Activated T-cell treated with anti-CD3 and anti-CD28 coated beads, Interleukin-2, amount 50 U/mL, for 24 hours (primary cell): ENCODE results near the gene GASK1A.

Source experiments
- DNase-seq: peaks from one replicate; pipeline ENCODE4 v3.0.0-alpha.2; 2020
- H3K27ac Mint-ChIP-seq: 2 replicates; pipeline ENCODE4 v1.8.0; 2020; ENCODE audit warnings: mild to moderate bottlenecking, mixed read lengths
- H3K27me3 Mint-ChIP-seq: 2 replicates; pipeline ENCODE4 v1.8.0; 2020; ENCODE audit warnings: mixed read lengths
- H3K36me3 Mint-ChIP-seq: 2 replicates; pipeline ENCODE4 v1.8.0; 2020; ENCODE audit warnings: low read depth, mixed read lengths
- H3K4me1 Mint-ChIP-seq: 2 replicates; pipeline ENCODE4 v1.8.0; 2020; ENCODE audit warnings: low read depth, mixed read lengths
- H3K4me3 Mint-ChIP-seq: 2 replicates; pipeline ENCODE4 v1.8.0; 2020; ENCODE audit warnings: mild to moderate bottlenecking, moderate library complexity, mixed read lengths
- H3K9me3 Mint-ChIP-seq: 2 replicates; pipeline ENCODE4 v1.8.0; 2020; ENCODE audit warnings: mixed read lengths

Gene GASK1A

DNA sequence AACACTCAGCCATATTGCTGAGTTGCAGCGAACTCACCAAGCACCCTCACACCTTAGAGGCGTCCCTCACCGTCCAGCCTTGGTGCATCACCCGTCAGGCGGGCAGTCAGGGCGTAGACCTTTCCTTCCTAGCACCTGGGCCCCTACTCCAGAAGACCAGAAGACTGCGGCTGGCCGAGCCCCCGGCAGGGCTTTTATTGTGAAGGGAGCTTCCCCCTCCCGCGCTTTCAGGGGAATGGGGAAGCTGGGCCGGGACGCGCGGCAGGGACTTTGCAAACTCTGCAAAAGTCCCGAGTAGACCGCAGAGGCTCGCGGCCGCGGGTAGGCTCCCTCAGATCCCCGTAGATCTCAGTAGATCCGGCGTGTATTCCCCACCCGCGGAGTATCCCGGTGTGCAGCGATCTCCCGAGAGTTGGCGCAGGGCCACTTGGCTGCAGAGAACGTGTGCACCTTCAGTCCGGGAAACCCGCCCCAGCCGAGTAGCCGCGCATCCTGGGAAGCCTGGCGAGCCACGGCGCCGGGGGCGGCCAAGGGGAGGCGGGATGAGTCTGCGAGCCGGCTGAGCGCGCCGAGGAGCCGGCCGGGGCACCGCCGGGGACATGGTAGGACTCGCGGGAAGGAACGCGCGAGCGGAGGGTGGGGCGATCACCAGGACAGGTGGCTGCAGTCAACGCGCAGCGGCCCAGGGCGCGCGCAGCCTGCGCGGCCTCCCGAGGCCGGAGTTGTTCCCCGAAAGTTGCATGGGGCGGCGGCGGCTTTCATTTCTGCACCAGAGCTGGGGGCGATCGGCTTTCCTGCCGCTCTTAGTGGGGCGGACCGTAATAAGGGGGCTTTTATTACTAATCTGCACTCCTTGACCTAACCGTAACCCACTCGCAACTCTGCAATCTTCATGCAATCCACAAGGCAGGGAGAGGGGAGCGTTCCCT is at the start of gene GASK1A:
Gene GASK1A (plus strand): TSS at position 268 of the 929 bp plus-strand sequence. CDS start 332 bp downstream, at position 600.
- Mint-ChIP-seq H3K9me3 (peaks cover 15% of the 10 kb centered on the region), H3K36me3 (no peaks in the 10 kb centered on the region), H3K4me1 (peaks cover 8% of the 10 kb centered on the region), H3K27ac (no peak within 1 kb of the TSS), H3K4me3 (peak within 1 kb of the TSS; percentile 71), H3K27me3 (peaks cover 39% of the 10 kb centered on the region)
- peak; percentile 59 for DNase-seq

DNA sequence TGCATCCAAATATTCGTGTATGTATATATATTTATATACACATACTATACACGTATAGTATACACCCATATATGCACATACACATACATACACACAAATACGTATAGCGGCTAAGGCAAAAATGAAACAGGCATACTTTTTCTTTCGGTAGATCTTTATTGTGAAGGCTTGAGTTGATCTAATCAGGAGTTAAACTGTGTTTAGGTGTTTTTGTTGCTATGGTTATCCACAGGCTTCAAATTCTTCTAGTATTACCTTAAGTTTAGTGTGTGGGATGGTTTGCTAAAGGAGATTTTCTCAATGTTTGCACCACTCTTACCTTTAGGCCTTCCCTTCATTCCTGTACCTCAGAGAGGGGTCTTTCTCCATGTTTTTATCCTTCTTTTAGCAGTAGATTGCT is 45.0 kb upstream of the GASK1A start:
- Mint-ChIP-seq H3K4me3 (no peak overlapping the region), H3K36me3 (no peaks in the 10 kb centered on the region), H3K4me1 (peaks cover 24% of the 10 kb centered on the region), H3K27ac (no peak overlapping the region), H3K27me3 (no peaks in the 10 kb centered on the region), H3K9me3 (no peaks in the 10 kb centered on the region)
- DNase-seq, result no peak

DNA sequence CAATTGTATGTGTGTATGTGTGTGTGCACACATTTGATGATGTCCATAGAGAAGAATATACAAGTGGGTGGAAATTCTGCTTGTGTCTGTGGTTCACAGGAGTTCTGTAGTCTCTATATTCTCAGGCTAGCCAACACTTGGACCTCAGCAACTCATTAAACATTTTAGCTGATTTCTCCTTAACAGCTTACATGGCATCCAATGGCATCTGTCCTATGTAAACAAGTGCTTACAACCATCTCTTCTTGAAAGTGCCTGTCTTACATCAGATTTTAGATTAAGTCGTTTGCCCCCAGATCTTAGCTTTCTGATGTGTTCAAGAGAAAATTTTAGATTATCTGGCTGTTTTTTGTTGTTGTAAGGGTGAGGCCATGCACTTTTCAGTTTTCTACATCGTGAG is 44.2 kb upstream of the GASK1A start:
- no peak overlapping the region for H3K27ac Mint-ChIP-seq
- H3K4me3 Mint-ChIP-seq, result no peak overlapping the region
- no peak for DNase-seq
- no peaks in the 10 kb centered on the region for H3K27me3 Mint-ChIP-seq
- peaks cover 24% of the 10 kb centered on the region for H3K4me1 Mint-ChIP-seq
- no peaks in the 10 kb centered on the region for H3K9me3 Mint-ChIP-seq
- no peaks in the 10 kb centered on the region for H3K36me3 Mint-ChIP-seq

DNA sequence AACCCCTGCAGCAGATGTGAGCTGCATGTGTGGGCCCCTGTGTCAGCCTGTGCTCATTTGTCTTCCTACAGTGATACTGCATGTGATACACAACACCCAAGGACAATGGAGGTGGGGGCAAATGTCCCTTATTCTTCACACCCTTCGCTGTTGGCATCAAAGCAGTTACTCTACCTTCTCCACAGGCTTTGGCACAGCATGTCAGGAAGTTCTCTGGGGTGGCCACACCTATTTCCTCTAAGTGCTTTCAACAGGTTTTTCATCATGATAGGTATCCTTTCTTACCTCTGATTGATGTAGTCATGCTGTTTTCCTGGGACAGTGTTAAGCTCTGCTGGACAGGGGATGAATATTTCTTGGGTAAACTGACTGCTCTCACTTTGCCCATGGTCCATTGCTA is 43.6 kb upstream of the GASK1A start:
- Mint-ChIP-seq H3K27ac (no peak overlapping the region), H3K27me3 (no peaks in the 10 kb centered on the region), H3K4me3 (no peak overlapping the region), H3K9me3 (no peaks in the 10 kb centered on the region), H3K4me1 (peaks cover 24% of the 10 kb centered on the region), H3K36me3 (no peaks in the 10 kb centered on the region)
- DNase-seq, result no peak

- no peak overlapping the region for H3K27ac Mint-ChIP-seq
- no peaks in the 10 kb centered on the region for H3K27me3 Mint-ChIP-seq
Measured at GRCh38 chr3:42936157-42936981, 42.7 kb upstream of the GASK1A start.

DNA sequence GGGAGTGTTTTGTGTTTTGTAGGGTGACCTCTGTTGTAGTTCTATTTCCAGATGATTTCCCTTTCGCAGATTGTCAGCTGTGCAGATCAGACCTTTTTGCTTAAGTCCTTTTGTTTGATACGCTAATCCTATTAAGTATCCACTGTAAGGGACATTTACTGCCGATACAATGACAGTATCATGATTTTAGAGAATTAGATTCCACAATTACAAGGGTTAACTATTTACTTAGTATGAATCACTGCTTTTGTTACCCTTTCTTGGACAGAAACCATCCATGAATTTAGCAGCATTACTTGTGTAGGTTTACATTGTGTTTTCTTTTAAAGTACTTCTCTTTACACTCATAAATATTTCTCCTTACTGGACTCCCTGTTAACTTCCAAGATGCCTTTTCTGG is 41.8 kb upstream of the GASK1A start:
- no peak for DNase-seq
- Mint-ChIP-seq H3K36me3 (no peaks in the 10 kb centered on the region), H3K9me3 (no peaks in the 10 kb centered on the region), H3K27ac (no peak overlapping the region), H3K4me3 (no peak overlapping the region), H3K27me3 (no peaks in the 10 kb centered on the region), H3K4me1 (peaks cover 24% of the 10 kb centered on the region)

More at GRCh38 chr3:42936157-42936981, 42.7 kb upstream of the GASK1A start:
- Mint-ChIP-seq H3K4me3 (no peak overlapping the region), H3K36me3 (no peaks in the 10 kb centered on the region), H3K9me3 (no peaks in the 10 kb centered on the region), H3K4me1 (peaks cover 24% of the 10 kb centered on the region)
- peak; percentile 31 for DNase-seq

GRCh38 chr3:42942693-42943092 is 36.4 kb upstream of the GASK1A start:
- Mint-ChIP-seq H3K36me3 (no peaks in the 10 kb centered on the region), H3K9me3 (no peaks in the 10 kb centered on the region), H3K4me1 (no peaks in the 10 kb centered on the region), H3K27me3 (peaks cover 5% of the 10 kb centered on the region), H3K27ac (no peak overlapping the region), H3K4me3 (no peak overlapping the region)
- no peak for DNase-seq

DNA sequence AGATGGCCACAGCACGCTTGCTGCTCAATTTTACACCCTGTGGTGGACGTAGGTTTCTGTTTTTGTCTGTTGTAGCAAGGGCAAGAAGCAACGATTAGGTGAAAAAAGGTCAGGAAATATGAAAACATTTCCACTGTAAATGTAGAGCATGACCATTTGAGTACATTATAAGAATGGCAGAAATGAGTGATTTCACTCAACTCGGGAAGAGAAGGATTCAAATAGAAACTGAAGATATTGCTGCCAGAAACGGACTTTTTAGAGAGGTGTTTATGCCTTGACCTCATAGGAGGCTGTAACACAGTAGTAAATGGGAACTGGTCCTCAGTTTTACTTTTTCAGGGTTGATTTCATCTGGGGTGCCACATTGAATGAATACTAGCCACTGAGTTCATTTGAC is 33.1 kb upstream of the GASK1A start:
- no peak overlapping the region for H3K4me3 Mint-ChIP-seq
- peaks cover 5% of the 10 kb centered on the region for H3K27me3 Mint-ChIP-seq
- no peaks in the 10 kb centered on the region for H3K9me3 Mint-ChIP-seq
- H3K27ac Mint-ChIP-seq, result no peak overlapping the region
- no peaks in the 10 kb centered on the region for H3K36me3 Mint-ChIP-seq
- no peaks in the 10 kb centered on the region for H3K4me1 Mint-ChIP-seq
- no peak for DNase-seq

- no peak overlapping the region for H3K4me3 Mint-ChIP-seq
- H3K27ac Mint-ChIP-seq, result no peak overlapping the region
- H3K9me3 Mint-ChIP-seq, result peaks cover 7% of the 10 kb centered on the region
- DNase-seq, result no peak
- H3K27me3 Mint-ChIP-seq, result peaks cover 4% of the 10 kb centered on the region
- peaks cover 4% of the 10 kb centered on the region for H3K4me1 Mint-ChIP-seq
- no peaks in the 10 kb centered on the region for H3K36me3 Mint-ChIP-seq
Measured at GRCh38 chr3:42957573-42957972, 21.5 kb upstream of the GASK1A start.

DNA sequence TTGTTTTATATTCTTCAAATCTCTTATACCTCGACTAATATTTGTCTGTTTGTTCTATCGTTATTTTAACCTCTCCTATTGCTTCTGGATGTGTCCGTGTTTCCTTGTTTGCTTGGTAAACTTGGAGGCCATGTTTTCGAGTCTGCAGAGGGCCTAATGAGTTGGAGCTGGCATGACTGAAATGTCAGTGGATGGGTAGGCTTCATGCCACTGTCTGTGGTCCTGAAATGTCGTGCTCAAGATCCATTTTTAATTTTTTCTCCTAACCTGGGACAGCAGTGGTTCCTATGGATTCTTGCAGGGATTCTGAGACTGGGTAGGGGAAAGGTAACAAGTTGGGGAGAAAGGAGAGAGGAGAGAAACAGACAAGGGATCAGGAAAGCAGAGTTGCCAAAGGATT is 18.8 kb upstream of the GASK1A start:
- H3K27me3 Mint-ChIP-seq, result no peaks in the 10 kb centered on the region

DNA sequence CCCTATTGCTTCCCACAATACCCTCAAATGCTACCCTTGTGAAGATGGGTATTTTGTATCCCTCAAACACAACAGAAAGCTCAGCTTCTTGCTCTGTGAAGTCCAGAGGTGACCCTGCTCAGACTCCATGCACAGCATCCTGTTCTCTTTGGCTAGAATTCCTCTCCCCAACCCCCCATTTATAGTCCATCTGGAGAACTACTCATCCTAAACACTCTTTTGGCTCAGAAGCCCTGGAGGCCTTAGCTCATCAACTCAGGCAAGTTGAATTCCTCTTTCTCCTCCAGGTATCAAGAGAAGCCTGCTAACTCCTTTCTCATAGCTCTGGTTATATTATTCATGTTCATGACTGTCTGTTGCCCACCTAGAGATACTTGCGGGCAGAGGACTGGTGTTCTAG is 18.3 kb upstream of the GASK1A start:
- Mint-ChIP-seq H3K4me1 (peaks cover 23% of the 10 kb centered on the region), H3K36me3 (no peaks in the 10 kb centered on the region), H3K27me3 (no peaks in the 10 kb centered on the region), H3K9me3 (no peaks in the 10 kb centered on the region), H3K27ac (no peak overlapping the region), H3K4me3 (no peak overlapping the region)
- DNase-seq, result no peak

More for the DNA sequence above, 18.8 kb upstream of the GASK1A start:
- H3K4me3 Mint-ChIP-seq, result no peak overlapping the region
- H3K4me1 Mint-ChIP-seq, result peaks cover 21% of the 10 kb centered on the region
- DNase-seq, result no peak
- H3K9me3 Mint-ChIP-seq, result peaks cover 2% of the 10 kb centered on the region
- H3K27ac Mint-ChIP-seq, result no peak overlapping the region
- no peaks in the 10 kb centered on the region for H3K36me3 Mint-ChIP-seq

DNA sequence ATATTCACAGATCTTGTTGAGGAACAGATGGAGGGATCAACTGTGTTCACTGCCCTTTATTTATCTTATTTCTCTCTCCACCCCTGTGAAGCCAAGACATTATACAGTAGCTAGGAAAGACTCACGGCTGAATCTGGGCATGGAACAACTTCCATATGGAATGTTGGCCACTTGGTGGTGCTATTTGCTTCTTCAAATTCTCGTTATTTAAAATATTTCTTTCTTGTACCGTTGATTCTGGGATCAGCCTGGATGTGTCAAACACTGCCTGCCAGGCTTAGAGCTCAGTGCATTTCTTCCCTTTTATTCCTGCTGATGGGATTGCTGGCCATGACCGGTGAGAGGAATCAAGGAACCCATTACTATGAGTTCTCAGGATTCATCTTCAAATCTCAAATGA is 17.5 kb upstream of the GASK1A start:
- Mint-ChIP-seq H3K9me3 (no peaks in the 10 kb centered on the region), H3K27me3 (no peaks in the 10 kb centered on the region)
- DNase-seq, result no peak

DNA sequence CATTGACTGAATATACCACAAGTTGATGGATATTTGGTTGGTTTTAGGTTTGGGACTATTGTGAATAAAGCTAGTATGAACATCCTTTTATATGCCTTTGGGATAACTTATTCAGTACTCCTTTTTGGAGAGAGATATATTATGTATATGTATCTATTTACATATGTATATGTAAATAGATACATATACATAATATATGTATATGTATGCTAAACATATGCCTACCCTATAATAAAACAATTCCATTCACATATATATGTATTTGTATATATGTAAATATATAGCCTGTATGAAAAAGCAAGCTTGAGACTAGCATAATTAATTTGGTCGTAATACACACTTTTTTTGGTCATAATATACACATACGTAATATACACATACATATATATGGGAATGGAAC is 15.8 kb upstream of the GASK1A start:
- H3K9me3 Mint-ChIP-seq, result no peaks in the 10 kb centered on the region
- H3K27me3 Mint-ChIP-seq, result no peaks in the 10 kb centered on the region
- H3K4me3 Mint-ChIP-seq, result no peak overlapping the region
- no peak for DNase-seq
- no peak overlapping the region for H3K27ac Mint-ChIP-seq
- no peaks in the 10 kb centered on the region for H3K36me3 Mint-ChIP-seq
- H3K4me1 Mint-ChIP-seq, result peaks cover 23% of the 10 kb centered on the region

More for the DNA sequence above, 17.5 kb upstream of the GASK1A start:
- no peak overlapping the region for H3K4me3 Mint-ChIP-seq
- no peaks in the 10 kb centered on the region for H3K36me3 Mint-ChIP-seq
- H3K4me1 Mint-ChIP-seq, result peaks cover 23% of the 10 kb centered on the region
- no peak overlapping the region for H3K27ac Mint-ChIP-seq

DNA sequence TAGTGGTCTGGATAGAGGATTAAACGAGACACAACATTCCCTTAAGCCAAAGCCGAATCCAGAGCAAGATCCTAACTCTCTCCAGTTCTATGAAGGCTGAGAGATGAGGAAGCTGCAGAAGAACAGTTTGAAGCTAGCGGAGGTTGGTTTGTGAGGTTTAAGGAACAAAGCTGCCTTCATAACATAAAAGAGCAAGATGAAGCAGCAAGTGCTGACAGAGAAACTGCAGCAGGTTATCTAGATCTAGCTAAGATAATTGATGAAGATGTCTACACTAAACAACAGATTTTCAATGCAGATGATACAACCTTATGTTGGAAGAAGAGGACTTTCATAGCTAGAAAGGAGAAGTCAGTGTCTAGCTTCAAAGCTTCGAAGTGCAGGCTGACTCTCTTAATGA is 14.8 kb upstream of the GASK1A start:
- Mint-ChIP-seq H3K36me3 (no peaks in the 10 kb centered on the region), H3K27ac (no peak overlapping the region), H3K27me3 (no peaks in the 10 kb centered on the region), H3K4me3 (no peak overlapping the region), H3K4me1 (peaks cover 23% of the 10 kb centered on the region), H3K9me3 (no peaks in the 10 kb centered on the region)
- DNase-seq, result no peak

- Mint-ChIP-seq H3K36me3 (no peaks in the 10 kb centered on the region), H3K9me3 (peaks cover 17% of the 10 kb centered on the region), H3K27ac (no peak overlapping the region), H3K4me3 (no peak overlapping the region), H3K27me3 (peaks cover 5% of the 10 kb centered on the region), H3K4me1 (no peaks in the 10 kb centered on the region)
- DNase-seq, result no peak
Measured at GRCh38 chr3:42970557-42970956, 8.6 kb upstream of the GASK1A start.
